ENCODE results near the gene KLF11. TPM values are rescaled to one million over a fixed set of nuclear protein-coding genes. Genes with fewer than 3 reads are reported as not detected.
"Not testable (repeated sequence)": the region's sequence is repeated elsewhere in the genome, so short reads cannot be mapped to it uniquely, and the experiment has no call there.

KLF11 gene
- total RNA-seq, 2 experiments from 2014 or later = 26.7 to 29.6 TPM

DNA sequence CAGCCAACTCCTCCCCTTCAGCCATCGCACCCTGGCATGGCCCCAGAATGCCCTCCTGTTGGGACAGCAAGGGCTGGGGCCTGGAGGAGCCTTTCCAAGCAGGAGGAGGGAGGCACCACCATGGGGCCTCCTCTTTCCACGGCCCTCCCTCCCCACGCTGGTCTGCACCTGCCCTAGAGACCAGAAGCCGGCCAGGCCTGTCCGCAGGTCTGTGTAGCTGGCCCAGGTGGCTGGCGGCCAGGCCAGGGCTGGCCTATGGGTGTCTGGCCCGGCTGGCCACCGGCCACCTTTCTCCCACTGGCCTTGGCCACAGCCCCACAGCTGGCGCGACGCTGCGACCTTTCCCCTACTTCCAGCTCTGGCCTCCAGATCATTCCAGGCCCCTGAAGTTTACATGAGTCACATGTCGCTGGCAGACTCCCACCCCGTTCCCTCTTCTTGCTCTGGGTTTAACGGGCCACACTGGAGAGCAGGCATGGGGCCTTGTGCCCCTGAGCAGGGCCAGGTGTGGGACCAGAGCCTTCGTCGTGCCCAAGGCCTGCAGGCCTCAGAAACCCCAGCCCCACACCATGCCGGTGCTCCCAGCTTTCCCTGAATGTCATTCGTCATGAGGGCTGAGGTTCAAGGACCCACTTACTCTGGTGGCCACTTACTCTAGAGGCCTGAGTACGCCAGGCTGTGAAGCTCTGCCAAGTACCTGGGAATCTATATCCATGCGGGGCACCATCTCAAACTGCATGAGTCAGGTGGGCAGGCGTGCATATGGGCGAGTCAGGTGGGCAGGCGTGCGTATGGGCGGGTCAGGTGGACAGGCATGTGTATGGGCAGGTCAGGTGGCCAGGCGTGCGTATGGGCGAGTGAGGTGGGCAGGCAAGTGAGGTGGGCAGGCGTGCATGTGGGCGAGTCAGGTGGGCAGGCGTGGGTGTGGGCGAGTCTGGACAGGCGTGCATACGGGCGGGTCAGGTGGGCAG lies 33.3 kb upstream of the KLF11 start:
- no peaks in the 10 kb centered on the region for H3K36me3 ChIP-seq (ENCODE audit: insufficient read depth, low read length)
- Mint-ChIP-seq H3K4me3 (no peak overlapping the region), H3K27ac (no peak overlapping the region), H3K36me3 (ENCODE audit: low read depth) (no peaks in the 10 kb centered on the region), H3K27me3 (peaks cover 38% of the 10 kb centered on the region), H3K4me1 (ENCODE audit: low read depth) (no peaks in the 10 kb centered on the region), H3K9me3 (no peaks in the 10 kb centered on the region)
- H3K27ac ChIP-seq (ENCODE audit: low read depth in 1 of 2, low read length in 2 of 2) = no peak overlapping the region
- CTCF ChIA-PET = no interaction called here
- peaks cover 0 to 10% of the 10 kb centered on the region in 2 experiments for H3K9me3 ChIP-seq (ENCODE audit: control insufficient read depth in 1 of 2, insufficient read depth in 1 of 2, low read length in 2 of 2)
- ATAC-seq (ENCODE audit: poor library complexity) (no peak), DNase-seq (no peak)
- H3K4me1 ChIP-seq (ENCODE audit: insufficient read depth, low read length) = no peaks in the 10 kb centered on the region
- TF ChIP-seq, protein P1, sequence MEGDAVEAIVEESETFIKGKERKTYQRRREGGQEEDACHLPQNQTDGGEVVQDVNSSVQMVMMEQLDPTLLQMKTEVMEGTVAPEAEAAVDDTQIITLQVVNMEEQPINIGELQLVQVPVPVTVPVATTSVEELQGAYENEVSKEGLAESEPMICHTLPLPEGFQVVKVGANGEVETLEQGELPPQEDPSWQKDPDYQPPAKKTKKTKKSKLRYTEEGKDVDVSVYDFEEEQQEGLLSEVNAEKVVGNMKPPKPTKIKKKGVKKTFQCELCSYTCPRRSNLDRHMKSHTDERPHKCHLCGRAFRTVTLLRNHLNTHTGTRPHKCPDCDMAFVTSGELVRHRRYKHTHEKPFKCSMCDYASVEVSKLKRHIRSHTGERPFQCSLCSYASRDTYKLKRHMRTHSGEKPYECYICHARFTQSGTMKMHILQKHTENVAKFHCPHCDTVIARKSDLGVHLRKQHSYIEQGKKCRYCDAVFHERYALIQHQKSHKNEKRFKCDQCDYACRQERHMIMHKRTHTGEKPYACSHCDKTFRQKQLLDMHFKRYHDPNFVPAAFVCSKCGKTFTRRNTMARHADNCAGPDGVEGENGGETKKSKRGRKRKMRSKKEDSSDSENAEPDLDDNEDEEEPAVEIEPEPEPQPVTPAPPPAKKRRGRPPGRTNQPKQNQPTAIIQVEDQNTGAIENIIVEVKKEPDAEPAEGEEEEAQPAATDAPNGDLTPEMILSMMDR (IDR thresholded peaks at IDR 0.05) = no peak
- H3K27me3 ChIP-seq (ENCODE audit: control insufficient read depth in 1 of 2, insufficient read depth in 2 of 2, low read length in 2 of 2) = peaks cover 2 to 5% of the 10 kb centered on the region in 2 experiments
- POLR2A ChIA-PET = no interaction called here
- no peak overlapping the region for H3K4me3 ChIP-seq (ENCODE audit: low read length)
- intact Hi-C loops (cut with DNase I, micrococcal nuclease) = no loop called here

DNA sequence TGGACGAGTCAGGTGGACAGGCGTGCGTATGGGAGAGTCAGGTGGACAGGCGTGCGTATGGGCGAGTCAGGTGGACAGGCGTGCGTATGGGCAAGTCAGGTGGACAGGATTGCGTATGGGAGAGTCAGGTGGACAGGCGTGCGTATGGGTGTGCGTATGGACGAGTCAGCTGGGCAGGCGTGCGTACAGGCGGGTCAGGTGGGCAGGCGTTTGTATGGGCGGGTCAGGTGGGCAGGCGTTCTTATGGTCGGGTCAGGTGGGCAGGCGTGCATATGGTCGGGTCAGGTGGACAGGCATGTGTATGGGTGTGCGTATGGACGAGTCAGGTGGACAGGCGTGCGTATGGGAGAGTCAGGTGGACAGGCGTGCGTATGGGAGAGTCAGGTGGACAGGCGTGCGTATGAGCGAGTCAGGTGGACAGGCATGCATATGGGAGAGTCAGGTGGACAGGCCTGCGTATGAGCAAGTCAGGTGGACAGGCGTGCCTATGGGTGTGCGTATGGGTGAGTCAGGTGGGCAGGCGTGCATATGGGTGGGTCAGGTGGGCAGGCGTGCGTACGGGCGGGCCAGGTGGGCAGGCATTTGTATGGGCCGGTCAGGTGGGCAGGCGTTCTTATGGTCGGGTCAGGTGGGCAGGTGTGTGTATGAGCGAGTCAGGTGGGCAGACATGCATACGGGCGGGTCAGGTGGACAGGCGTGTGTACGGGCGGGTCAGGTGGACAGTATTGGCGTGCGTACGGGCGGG lies 32.3 kb upstream of the KLF11 start:
- CTCF ChIA-PET; H3K4me1 Mint-ChIP-seq (ENCODE audit: low read depth); ATAC-seq (ENCODE audit: poor library complexity): not testable (repeated sequence)

GRCh38 chr2:10011606-10012325 lies 31.6 kb upstream of the KLF11 start:
- peaks cover 0 to 14% of the 10 kb centered on the region in 2 experiments for H3K9me3 ChIP-seq (ENCODE audit: control insufficient read depth in 1 of 2, insufficient read depth in 1 of 2, low read length in 2 of 2)
- H3K4me1 ChIP-seq (ENCODE audit: insufficient read depth, low read length); H3K36me3 Mint-ChIP-seq (ENCODE audit: low read depth); H3K4me3 ChIP-seq (ENCODE audit: low read length); H3K27me3 ChIP-seq (ENCODE audit: control insufficient read depth in 1 of 2, insufficient read depth in 2 of 2, low read length in 2 of 2); H3K9me3 Mint-ChIP-seq; DNase-seq; intact Hi-C loops (cut with DNase I, micrococcal nuclease); H3K4me1 Mint-ChIP-seq (ENCODE audit: low read depth); POLR2A ChIA-PET; H3K27ac ChIP-seq (ENCODE audit: low read depth in 1 of 2, low read length in 2 of 2); H3K27ac Mint-ChIP-seq; H3K36me3 ChIP-seq (ENCODE audit: insufficient read depth, low read length); ATAC-seq (ENCODE audit: poor library complexity); H3K4me3 Mint-ChIP-seq; CTCF ChIA-PET: not testable (repeated sequence)
- H3K27me3 Mint-ChIP-seq = peaks cover 26% of the 10 kb centered on the region

More for the DNA sequence above, 32.3 kb upstream of the KLF11 start:
- H3K9me3 ChIP-seq (ENCODE audit: control insufficient read depth in 1 of 2, insufficient read depth in 1 of 2, low read length in 2 of 2) = peaks cover 0 to 13% of the 10 kb centered on the region in 2 experiments
- DNase-seq; H3K4me1 ChIP-seq (ENCODE audit: insufficient read depth, low read length); H3K4me3 Mint-ChIP-seq; H3K36me3 ChIP-seq (ENCODE audit: insufficient read depth, low read length); intact Hi-C loops (cut with DNase I, micrococcal nuclease); H3K27ac Mint-ChIP-seq; H3K27ac ChIP-seq (ENCODE audit: low read depth in 1 of 2, low read length in 2 of 2); H3K27me3 ChIP-seq (ENCODE audit: control insufficient read depth in 1 of 2, insufficient read depth in 2 of 2, low read length in 2 of 2); POLR2A ChIA-PET; H3K36me3 Mint-ChIP-seq (ENCODE audit: low read depth); H3K4me3 ChIP-seq (ENCODE audit: low read length); H3K9me3 Mint-ChIP-seq: not testable (repeated sequence)
- peaks cover 29% of the 10 kb centered on the region for H3K27me3 Mint-ChIP-seq

GRCh38 chr2:10012366-10012962 lies 30.9 kb upstream of the KLF11 start:
- CTCF ChIA-PET; H3K36me3 Mint-ChIP-seq (ENCODE audit: low read depth); H3K4me1 Mint-ChIP-seq (ENCODE audit: low read depth); POLR2A ChIA-PET; H3K9me3 Mint-ChIP-seq; H3K36me3 ChIP-seq (ENCODE audit: insufficient read depth, low read length); H3K27ac ChIP-seq (ENCODE audit: low read depth in 1 of 2, low read length in 2 of 2); ATAC-seq (ENCODE audit: poor library complexity); DNase-seq; intact Hi-C loops (cut with DNase I, micrococcal nuclease); H3K27me3 ChIP-seq (ENCODE audit: control insufficient read depth in 1 of 2, insufficient read depth in 2 of 2, low read length in 2 of 2); H3K4me3 Mint-ChIP-seq; H3K4me1 ChIP-seq (ENCODE audit: insufficient read depth, low read length); H3K27ac Mint-ChIP-seq; H3K4me3 ChIP-seq (ENCODE audit: low read length): not testable (repeated sequence)
- peaks cover 25% of the 10 kb centered on the region for H3K27me3 Mint-ChIP-seq
- H3K9me3 ChIP-seq (ENCODE audit: control insufficient read depth in 1 of 2, insufficient read depth in 1 of 2, low read length in 2 of 2) = peaks cover 0 to 16% of the 10 kb centered on the region in 2 experiments

Measured in CD4-positive, alpha-beta T cell (primary cell).